Measurements from ENCODE around the gene FUT6. TPM values are rescaled to one million over a fixed set of nuclear protein-coding genes. Genes with fewer than 3 reads are reported as not detected.

The FUT6 gene
- total and polyA plus RNA-seq, 11 donors = not detected

DNA sequence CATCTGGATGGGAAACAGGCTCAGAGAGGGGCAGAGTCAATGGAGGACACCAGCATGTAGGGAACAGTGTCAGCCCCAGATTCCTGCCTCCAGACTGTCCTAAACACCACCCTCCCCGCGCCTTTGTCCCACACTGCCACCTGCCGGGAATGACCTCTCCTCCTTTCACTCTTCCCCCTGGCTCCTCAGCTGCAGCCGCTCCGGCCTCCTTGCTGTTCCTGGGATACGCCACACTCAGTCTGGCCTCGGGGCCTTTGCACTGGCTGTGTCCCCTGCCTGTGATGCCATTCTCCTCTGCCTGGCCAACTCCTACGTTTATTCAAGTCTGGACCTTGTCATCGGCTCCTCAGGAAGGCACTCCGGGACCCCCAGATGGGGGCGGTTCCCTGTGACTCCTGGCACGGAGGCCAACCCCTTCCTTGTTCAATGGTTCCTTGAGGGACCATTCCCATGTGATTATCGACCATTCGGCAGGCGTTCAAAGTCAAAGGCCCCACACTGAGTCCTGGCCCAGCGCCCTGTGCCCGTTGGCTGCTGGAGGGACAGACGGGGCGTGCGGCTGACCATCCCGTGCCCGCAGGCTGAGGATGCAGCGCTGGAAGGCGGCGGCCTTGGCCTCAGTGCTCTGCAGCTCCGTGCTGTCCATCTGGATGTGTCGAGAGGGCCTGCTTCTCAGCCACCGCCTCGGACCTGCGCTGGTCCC lies 15.8 kb downstream of the FUT6 start:
- intact Hi-C loops (cut with DNase I) = no loop called here
- WGBS, 4 donors = 83 to 84% (median 83%) methylated on average over 25 to 30 of the region's 30 CpGs

DNA sequence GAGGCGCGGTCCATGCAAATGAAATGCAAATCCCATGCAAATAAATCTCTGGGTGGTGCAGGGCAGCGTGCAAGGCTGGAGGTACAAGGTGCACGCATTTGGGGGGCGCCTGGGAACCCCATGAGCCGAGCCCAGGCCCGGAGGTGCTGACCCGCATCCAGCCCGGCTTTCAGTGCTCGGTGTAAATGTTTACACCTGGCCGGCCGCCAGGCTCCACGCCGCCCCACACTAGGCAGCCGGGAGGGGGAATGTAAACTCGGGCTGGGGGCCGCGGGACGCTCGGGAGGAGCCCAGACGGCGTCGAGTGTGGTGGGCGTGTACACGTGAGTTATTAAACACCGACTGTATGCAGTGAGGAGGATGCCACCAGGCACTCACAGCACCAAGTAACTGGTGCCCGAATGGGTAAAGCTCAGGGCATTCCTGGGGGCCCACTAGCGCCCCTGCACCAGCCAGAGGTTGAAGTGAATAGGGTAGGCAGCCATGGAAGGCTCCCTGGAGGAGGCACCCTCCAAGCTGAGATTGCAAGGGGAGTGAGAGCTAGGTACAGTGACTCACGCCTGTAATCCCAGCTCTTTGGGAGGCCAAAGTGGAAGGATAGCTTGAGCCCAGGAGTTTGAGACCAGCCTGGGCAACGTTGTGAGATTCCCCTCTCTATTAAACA lies 17.2 kb downstream of the FUT6 start:
- DNase-seq (no peak), ATAC-seq (no peak)
- H3K27me3 ChIP-seq = no peaks in the 10 kb centered on the region
- no peak overlapping the region for H3K27ac ChIP-seq
- intact Hi-C loops (cut with DNase I) = no loop called here
- no peak overlapping the region for H3K4me3 ChIP-seq
- TF ChIP-seq POLR2A (IDR thresholded peaks at IDR 0.05) = no peak
- TF ChIP-seq, protein P1, sequence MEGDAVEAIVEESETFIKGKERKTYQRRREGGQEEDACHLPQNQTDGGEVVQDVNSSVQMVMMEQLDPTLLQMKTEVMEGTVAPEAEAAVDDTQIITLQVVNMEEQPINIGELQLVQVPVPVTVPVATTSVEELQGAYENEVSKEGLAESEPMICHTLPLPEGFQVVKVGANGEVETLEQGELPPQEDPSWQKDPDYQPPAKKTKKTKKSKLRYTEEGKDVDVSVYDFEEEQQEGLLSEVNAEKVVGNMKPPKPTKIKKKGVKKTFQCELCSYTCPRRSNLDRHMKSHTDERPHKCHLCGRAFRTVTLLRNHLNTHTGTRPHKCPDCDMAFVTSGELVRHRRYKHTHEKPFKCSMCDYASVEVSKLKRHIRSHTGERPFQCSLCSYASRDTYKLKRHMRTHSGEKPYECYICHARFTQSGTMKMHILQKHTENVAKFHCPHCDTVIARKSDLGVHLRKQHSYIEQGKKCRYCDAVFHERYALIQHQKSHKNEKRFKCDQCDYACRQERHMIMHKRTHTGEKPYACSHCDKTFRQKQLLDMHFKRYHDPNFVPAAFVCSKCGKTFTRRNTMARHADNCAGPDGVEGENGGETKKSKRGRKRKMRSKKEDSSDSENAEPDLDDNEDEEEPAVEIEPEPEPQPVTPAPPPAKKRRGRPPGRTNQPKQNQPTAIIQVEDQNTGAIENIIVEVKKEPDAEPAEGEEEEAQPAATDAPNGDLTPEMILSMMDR (IDR thresholded peaks at IDR 0.05) = no peak
- H3K36me3 ChIP-seq = no peaks in the 10 kb centered on the region
- peaks cover 0 to 9% (median 1%) of the 10 kb centered on the region in 12 donors for H3K4me1 ChIP-seq
- WGBS, 4 donors = 45 to 52% (median 48%) methylated on average over 25 to 30 of the region's 30 CpGs
- H3K9me3 ChIP-seq = no peaks in the 10 kb centered on the region

More for the DNA sequence above, 15.8 kb downstream of the FUT6 start:
- DNase-seq = no peak
- Histone ChIP-seq H3K4me1 (peaks cover 0 to 18% (median 3%) of the 10 kb centered on the region in 12 donors), H3K27me3 (peaks cover 0 to 9% (median 3%) of the 10 kb centered on the region in 9 donors), H3K36me3 (no peaks in the 10 kb centered on the region), H3K27ac (no peak overlapping the region), H3K4me3 (no peak overlapping the region), H3K9me3 (no peaks in the 10 kb centered on the region)
- TF ChIP-seq, protein P1 (IDR thresholded peaks at IDR 0.05) = no peak
- no peak for TF ChIP-seq POLR2A (IDR thresholded peaks at IDR 0.05)
- ATAC-seq = no peak

DNA sequence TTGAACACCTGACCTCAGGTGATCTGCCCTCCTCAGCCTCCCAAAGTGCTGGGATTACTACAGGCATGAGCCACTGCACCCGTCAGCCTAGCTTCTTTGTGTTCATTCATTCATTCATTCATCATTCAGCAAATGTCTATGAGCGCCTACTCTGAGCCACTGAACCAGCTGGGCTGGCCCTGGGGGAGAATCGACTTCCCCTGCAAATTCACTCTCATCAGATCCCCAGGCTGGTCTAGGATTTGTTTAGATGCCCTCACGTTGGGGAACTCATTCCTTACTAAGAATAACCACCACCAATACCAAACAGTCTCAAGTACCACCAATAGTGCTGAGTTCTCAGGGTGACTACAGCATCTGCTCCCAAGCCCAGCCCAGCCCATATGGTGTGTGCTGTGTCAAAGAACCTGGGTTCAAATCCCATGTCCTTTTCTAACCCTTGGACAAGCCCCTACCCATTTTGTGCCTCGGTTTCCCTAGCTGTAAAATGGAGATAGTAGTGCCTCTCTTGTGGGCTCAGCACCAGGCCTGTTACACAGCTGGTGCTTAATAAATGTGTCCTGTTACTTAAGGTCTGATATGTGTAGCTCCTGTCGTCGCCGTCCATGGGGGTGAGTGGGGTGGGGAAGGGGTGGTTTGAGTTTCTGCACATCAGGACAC lies 17.9 kb downstream of the FUT6 start:
- intact Hi-C loops (cut with DNase I) = no loop called here
- no peaks in the 10 kb centered on the region for H3K9me3 ChIP-seq
- 55 to 66% (median 61%) methylated on average over 8 of the region's 8 CpGs for WGBS, 4 donors
- no peaks in the 10 kb centered on the region for H3K36me3 ChIP-seq
- no peak for ATAC-seq
- no peak for TF ChIP-seq POLR2A (IDR thresholded peaks at IDR 0.05)
- TF ChIP-seq, protein P1 (IDR thresholded peaks at IDR 0.05) = no peak
- DNase-seq = no peak
- peaks cover 0 to 3% (median 0%) of the 10 kb centered on the region in 12 donors for H3K4me1 ChIP-seq
- H3K27ac ChIP-seq = no peak overlapping the region
- no peak overlapping the region for H3K4me3 ChIP-seq
- no peaks in the 10 kb centered on the region for H3K27me3 ChIP-seq

DNA sequence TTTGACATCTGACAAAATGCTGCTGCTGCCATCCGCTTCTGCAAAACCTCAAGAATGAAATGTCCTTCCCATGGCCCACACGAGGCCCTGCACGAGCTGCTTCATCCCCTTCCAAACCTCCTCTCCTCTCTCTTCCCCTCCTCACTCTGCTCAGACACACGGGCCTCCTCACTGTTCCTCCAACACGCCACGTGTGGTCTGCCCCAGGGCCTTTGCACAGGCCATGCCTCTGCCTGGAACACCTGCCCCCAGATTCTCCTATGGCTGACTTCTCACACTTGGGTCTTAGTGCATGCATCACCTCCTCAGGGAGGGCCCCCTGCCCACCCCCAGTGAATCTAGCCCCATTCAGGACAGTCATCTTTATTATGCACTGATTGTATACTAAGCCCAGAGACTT lies 18.7 kb downstream of the FUT6 start:
- intact Hi-C loops (cut with DNase I) = no loop called here
- Histone ChIP-seq H3K4me1 (no peaks in the 10 kb centered on the region), H3K4me3 (no peak overlapping the region), H3K36me3 (no peaks in the 10 kb centered on the region), H3K27me3 (no peaks in the 10 kb centered on the region), H3K9me3 (no peaks in the 10 kb centered on the region), H3K27ac (no peak overlapping the region)
- no peak for ATAC-seq
- WGBS, 4 donors = 59 to 70% (median 64%) methylated on average over 6 of the region's 6 CpGs
- TF ChIP-seq POLR2A (IDR thresholded peaks at IDR 0.05) = no peak
- TF ChIP-seq, protein P1 (IDR thresholded peaks at IDR 0.05) = no peak
- DNase-seq = no peak
